BLaER1 treated with 17β-estradiol and CSF1 and Interleukin-3, amounts not matched to agents 10 nM and 100 nM (cell line): ENCODE data around the gene B3GALT2.

Source experiments
- H3K27ac ChIP-seq, 11 experiments: shearing (Covaris generic); formaldehyde crosslinking; 2 replicates each; pipeline ENCODE4 v1.8.1; 2022
- H3K27me3 ChIP-seq, 11 experiments: shearing (Covaris generic); formaldehyde crosslinking; 2 replicates each; pipeline ENCODE4 v1.8.1; 2022
- H3K36me3 ChIP-seq, 11 experiments: shearing (Covaris generic); formaldehyde crosslinking; 2 replicates each; pipeline ENCODE4 v1.8.1; 2022
- H3K4me1 ChIP-seq, 10 experiments: shearing (Covaris generic); formaldehyde crosslinking; 2 replicates each; pipeline ENCODE4 v1.8.1; 2022
- H3K4me2 ChIP-seq, 11 experiments: shearing (Covaris generic); formaldehyde crosslinking; 2 replicates each; pipeline ENCODE4 v1.8.1; 2022
- H3K4me3 ChIP-seq, 10 experiments: shearing (Covaris generic); formaldehyde crosslinking; 2 replicates each; pipeline ENCODE4 v1.8.1; 2022
- H3K9ac ChIP-seq, 11 experiments: shearing (Covaris generic); formaldehyde crosslinking; 2 replicates each; pipeline ENCODE4 v1.8.1; 2022
- H3K9me3 ChIP-seq, 11 experiments: shearing (Covaris generic); formaldehyde crosslinking; replicated peaks in 1 of 11; 2 replicates each; pipeline ENCODE4 v1.8.1; 2022
- H4K20me1 ChIP-seq, 11 experiments: shearing (Covaris generic); formaldehyde crosslinking; 2 replicates each; pipeline ENCODE4 v1.8.1; 2022
- Cebpa-rat ChIP-seq, 11 experiments: shearing (Covaris generic); IDR thresholded peaks; 2 replicates each; pipeline ENCODE4 v1.8.1; 2022

The B3GALT2 gene

DNA sequence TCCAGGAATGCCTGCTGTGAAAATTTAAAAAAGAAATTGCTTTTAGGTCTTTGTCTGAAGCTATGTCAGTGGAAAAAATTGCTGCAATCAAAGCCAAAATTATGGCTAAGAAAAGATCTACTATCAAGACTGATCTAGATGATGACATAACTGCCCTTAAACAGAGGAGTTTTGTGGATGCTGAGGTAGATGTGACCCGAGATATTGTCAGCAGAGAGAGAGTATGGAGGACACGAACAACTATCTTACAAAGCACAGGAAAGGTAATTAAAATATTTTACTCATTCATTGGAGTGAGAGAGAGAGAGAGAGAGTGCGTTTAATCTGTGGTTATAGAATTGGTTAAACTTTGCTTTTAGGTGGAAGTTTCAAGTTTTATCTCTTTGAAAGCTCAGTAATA is 44.6 kb downstream of the B3GALT2 start:
- H3K9ac ChIP-seq: no peak overlapping the region
- no peak overlapping the region for H3K27ac ChIP-seq
- no peak for TF ChIP-seq Cebpa-rat (IDR thresholded peaks at IDR 0.05)
- no peak overlapping the region for H3K4me2 ChIP-seq
- H3K4me3 ChIP-seq: no peak overlapping the region
- H3K9me3 ChIP-seq: no peaks in the 10 kb centered on the region
- peaks cover 0 to 11% (median 0%) of the 10 kb centered on the region in 10 experiments; a peak in 2 of 20 replicates for H3K4me1 ChIP-seq
- peaks cover 84 to 100% (median 94%) of the 10 kb centered on the region in 11 experiments for H3K36me3 ChIP-seq
- H3K27me3 ChIP-seq: no peaks in the 10 kb centered on the region
- H4K20me1 ChIP-seq: peaks cover 20 to 89% (median 57%) of the 10 kb centered on the region in 11 experiments; a peak in 19 of 22 replicates

- Histone ChIP-seq H3K4me3 (no peak overlapping the region), H3K27me3 (no peaks in the 10 kb centered on the region), H3K9ac (no peak overlapping the region), H4K20me1 (peaks cover 12 to 91% (median 61%) of the 10 kb centered on the region in 11 experiments; a peak in 18 of 22 replicates), H3K36me3 (peaks cover 84 to 100% (median 94%) of the 10 kb centered on the region in 11 experiments), H3K4me1 (peaks cover 0 to 11% (median 0%) of the 10 kb centered on the region in 10 experiments; a peak in 2 of 20 replicates), H3K4me2 (no peak overlapping the region), H3K9me3 (no peaks in the 10 kb centered on the region), H3K27ac (no peak overlapping the region)
- no peak for TF ChIP-seq Cebpa-rat (IDR thresholded peaks at IDR 0.05)
Measured at GRCh38 chr1:193140254-193140653, 46.2 kb downstream of the B3GALT2 start.

GRCh38 chr1:193131266-193131860 is 55.0 kb downstream of the B3GALT2 start:
- H3K9me3 ChIP-seq: no peaks in the 10 kb centered on the region
- H3K4me3 ChIP-seq: no peak overlapping the region
- peaks cover 28 to 93% (median 66%) of the 10 kb centered on the region in 11 experiments; a peak in 20 of 22 replicates for H4K20me1 ChIP-seq
- H3K27ac ChIP-seq: no peak overlapping the region
- peaks cover 81 to 100% (median 89%) of the 10 kb centered on the region in 11 experiments for H3K36me3 ChIP-seq
- H3K27me3 ChIP-seq: no peaks in the 10 kb centered on the region
- H3K4me2 ChIP-seq: no peak overlapping the region
- no peak overlapping the region for H3K9ac ChIP-seq
- TF ChIP-seq Cebpa-rat (IDR thresholded peaks at IDR 0.05): no peak
- peaks cover 0 to 9% (median 0%) of the 10 kb centered on the region in 10 experiments; a peak in 3 of 20 replicates for H3K4me1 ChIP-seq
